HepG2 (cell line): ENCODE data around the gene THOC6. TPM values are rescaled to one million over a fixed set of nuclear protein-coding genes. Genes with fewer than 3 reads are reported as not detected.

Experiments
- AFF4 ChIP-seq: sonication (generic); formaldehyde crosslinking; IDR thresholded peaks from 2 replicates; pipeline ENCODE4 v1.4.0; 2020; ENCODE audit warnings: missing genetic modification reagents
- BRD4 ChIP-seq: sonication (generic); formaldehyde crosslinking; IDR thresholded peaks from 2 replicates; pipeline ENCODE4 v1.4.0; 2020; ENCODE audit warnings: missing genetic modification reagents
- NAIF1 ChIP-seq: sonication (generic); formaldehyde crosslinking; IDR thresholded peaks from 2 replicates; pipeline ENCODE4 v1.5.0; 2020; ENCODE audit warnings: mild to moderate bottlenecking, missing genetic modification reagents, borderline replicate concordance
- TP53 ChIP-seq: sonication (generic); formaldehyde crosslinking; conservative IDR thresholded peaks from 2 replicates; pipeline ENCODE4 v1.4.0; 2020; ENCODE audit warnings: missing genetic modification reagents
- ZBTB38 ChIP-seq: sonication (generic); formaldehyde crosslinking; IDR thresholded peaks from 2 replicates; pipeline ENCODE4 v1.5.1; 2020; ENCODE audit warnings: mild to moderate bottlenecking, missing genetic modification reagents
- ZNF121 ChIP-seq: sonication (generic); formaldehyde crosslinking; IDR thresholded peaks from 2 replicates; pipeline ENCODE4 v1.5.0; 2020; ENCODE audit warnings: mild to moderate bottlenecking, missing genetic modification reagents
- ZNF282 ChIP-seq: fragments of 450-650 bp; IDR thresholded peaks from 2 replicates; pipeline ENCODE4 v1.6.1; 2018; ENCODE audit not compliant: partially characterized antibody
- ZNF33B ChIP-seq: sonication (generic); formaldehyde crosslinking; IDR thresholded peaks from 2 replicates; pipeline ENCODE4 v1.5.1; 2020; ENCODE audit warnings: mild to moderate bottlenecking, missing genetic modification reagents
- ZNF567 ChIP-seq: sonication (generic); formaldehyde crosslinking; IDR thresholded peaks from 2 replicates; pipeline ENCODE4 v1.8.1; 2023; ENCODE audit warnings: mild to moderate bottlenecking, missing genetic modification reagents, borderline replicate concordance
- ZNF597 ChIP-seq: sonication (generic); formaldehyde crosslinking; IDR thresholded peaks from 2 replicates; pipeline ENCODE4 v1.5.0; 2020; ENCODE audit warnings: missing genetic modification reagents
- ZNF652 ChIP-seq: IDR thresholded peaks from 2 replicates; pipeline ENCODE4 v1.6.1; 2016; ENCODE audit warnings: low read depth, borderline replicate concordance
- ZNF703 ChIP-seq: sonication (generic); formaldehyde crosslinking; IDR thresholded peaks from 2 replicates; pipeline ENCODE4 v1.5.1; 2020; ENCODE audit warnings: missing genetic modification reagents, mild to moderate bottlenecking, moderate library complexity, borderline replicate concordance
- polyA plus RNA-seq, 8 experiments: library from polyadenylated mRNA; depleted of rRNA in 3 of 8; stranded (reverse) in 7 of 8; unstranded in 1 of 8; fragments of >200 nt; fragmentation: Illumina TruSeq in 4 of 8; extraction: Trizol in 4 of 8; gene quantifications; 2 replicates each; pipeline versions ENCODE4 v1.2.1 to v1.2.3, GENCODE V29; 2011 to 2016; ENCODE audit warnings: low read depth in 4 of 8, missing spikeins in 1 of 8, mixed read lengths in 1 of 8; ENCODE audit not compliant: insufficient read depth in 1 of 8
- total RNA-seq, 5 experiments: library from RNA; depleted of rRNA; stranded (reverse); fragments of >200 nt; fragmentation: Illumina TruSeq; extraction: Trizol; gene quantifications; 2 replicates each; pipeline ENCODE4 v1.2.3, GENCODE V29; 2016; ENCODE audit warnings: low read depth in 1 of 5
- TF ChIP-seq, protein P1 (sequence below): fragments of 450-650 bp; IDR thresholded peaks from 2 replicates; pipeline ENCODE4 v1.6.1; 2016
- TF ChIP-seq, protein P2 (sequence below): IDR thresholded peaks from 2 replicates; pipeline ENCODE4 v1.6.1; 2016; ENCODE audit warnings: control low read depth
- TF ChIP-seq, protein P3 (sequence below): sonication (generic); formaldehyde crosslinking; IDR thresholded peaks from 2 replicates; pipeline ENCODE4 v1.5.0; 2020; ENCODE audit warnings: mild to moderate bottlenecking, missing genetic modification reagents
- TF ChIP-seq, protein P4 (sequence below): sonication (generic); formaldehyde crosslinking; IDR thresholded peaks from 2 replicates; pipeline ENCODE4 v1.5.1; 2020; ENCODE audit warnings: mild to moderate bottlenecking, moderate library complexity, missing genetic modification reagents

THOC6 gene
- total and polyA plus RNA-seq, 2 of the 13 experiments (the other 11 are each of a cell fraction or from before 2014, with no cell fraction given), result 32.1 to 37.0 TPM

- no peak for TF ChIP-seq TP53 (CRISPR knock-in tag)
- no peak for TF ChIP-seq ZNF703 (CRISPR knock-in tag)
- TF ChIP-seq, protein P1, sequence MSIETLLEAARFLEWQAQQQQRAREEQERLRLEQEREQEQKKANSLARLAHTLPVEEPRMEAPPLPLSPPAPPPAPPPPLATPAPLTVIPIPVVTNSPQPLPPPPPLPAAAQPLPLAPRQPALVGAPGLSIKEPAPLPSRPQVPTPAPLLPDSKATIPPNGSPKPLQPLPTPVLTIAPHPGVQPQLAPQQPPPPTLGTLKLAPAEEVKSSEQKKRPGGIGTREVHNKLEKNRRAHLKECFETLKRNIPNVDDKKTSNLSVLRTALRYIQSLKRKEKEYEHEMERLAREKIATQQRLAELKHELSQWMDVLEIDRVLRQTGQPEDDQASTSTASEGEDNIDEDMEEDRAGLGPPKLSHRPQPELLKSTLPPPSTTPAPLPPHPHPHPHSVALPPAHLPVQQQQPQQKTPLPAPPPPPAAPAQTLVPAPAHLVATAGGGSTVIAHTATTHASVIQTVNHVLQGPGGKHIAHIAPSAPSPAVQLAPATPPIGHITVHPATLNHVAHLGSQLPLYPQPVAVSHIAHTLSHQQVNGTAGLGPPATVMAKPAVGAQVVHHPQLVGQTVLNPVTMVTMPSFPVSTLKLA, result peak; percentile 47; the same call in 1 of the 2 replicates
- TF ChIP-seq ZBTB38, result peak; percentile 75; the same call in 1 of the 2 replicates
- TF ChIP-seq, protein P2, sequence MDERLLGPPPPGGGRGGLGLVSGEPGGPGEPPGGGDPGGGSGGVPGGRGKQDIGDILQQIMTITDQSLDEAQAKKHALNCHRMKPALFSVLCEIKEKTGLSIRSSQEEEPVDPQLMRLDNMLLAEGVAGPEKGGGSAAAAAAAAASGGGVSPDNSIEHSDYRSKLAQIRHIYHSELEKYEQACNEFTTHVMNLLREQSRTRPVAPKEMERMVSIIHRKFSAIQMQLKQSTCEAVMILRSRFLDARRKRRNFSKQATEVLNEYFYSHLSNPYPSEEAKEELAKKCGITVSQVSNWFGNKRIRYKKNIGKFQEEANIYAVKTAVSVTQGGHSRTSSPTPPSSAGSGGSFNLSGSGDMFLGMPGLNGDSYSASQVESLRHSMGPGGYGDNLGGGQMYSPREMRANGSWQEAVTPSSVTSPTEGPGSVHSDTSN (CRISPR knock-in tag), result peak; percentile 88
- TF ChIP-seq ZNF652, result no peak
- TF ChIP-seq ZNF597 (CRISPR knock-in tag), result no peak
- TF ChIP-seq, protein P3, sequence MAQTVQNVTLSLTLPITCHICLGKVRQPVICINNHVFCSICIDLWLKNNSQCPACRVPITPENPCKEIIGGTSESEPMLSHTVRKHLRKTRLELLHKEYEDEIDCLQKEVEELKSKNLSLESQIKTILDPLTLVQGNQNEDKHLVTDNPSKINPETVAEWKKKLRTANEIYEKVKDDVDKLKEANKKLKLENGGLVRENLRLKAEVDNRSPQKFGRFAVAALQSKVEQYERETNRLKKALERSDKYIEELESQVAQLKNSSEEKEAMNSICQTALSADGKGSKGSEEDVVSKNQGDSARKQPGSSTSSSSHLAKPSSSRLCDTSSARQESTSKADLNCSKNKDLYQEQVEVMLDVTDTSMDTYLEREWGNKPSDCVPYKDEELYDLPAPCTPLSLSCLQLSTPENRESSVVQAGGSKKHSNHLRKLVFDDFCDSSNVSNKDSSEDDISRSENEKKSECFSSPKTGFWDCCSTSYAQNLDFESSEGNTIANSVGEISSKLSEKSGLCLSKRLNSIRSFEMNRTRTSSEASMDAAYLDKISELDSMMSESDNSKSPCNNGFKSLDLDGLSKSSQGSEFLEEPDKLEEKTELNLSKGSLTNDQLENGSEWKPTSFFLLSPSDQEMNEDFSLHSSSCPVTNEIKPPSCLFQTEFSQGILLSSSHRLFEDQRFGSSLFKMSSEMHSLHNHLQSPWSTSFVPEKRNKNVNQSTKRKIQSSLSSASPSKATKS, result no peak
- TF ChIP-seq ZNF567 (CRISPR knock-in tag), result no peak
- TF ChIP-seq ZNF121 (CRISPR knock-in tag), result no peak
- TF ChIP-seq AFF4 (CRISPR knock-in tag), result no peak
- TF ChIP-seq ZNF33B (CRISPR knock-in tag), result no peak
- TF ChIP-seq NAIF1 (CRISPR knock-in tag), result no peak
- no peak for TF ChIP-seq ZNF282
- TF ChIP-seq, protein P4, sequence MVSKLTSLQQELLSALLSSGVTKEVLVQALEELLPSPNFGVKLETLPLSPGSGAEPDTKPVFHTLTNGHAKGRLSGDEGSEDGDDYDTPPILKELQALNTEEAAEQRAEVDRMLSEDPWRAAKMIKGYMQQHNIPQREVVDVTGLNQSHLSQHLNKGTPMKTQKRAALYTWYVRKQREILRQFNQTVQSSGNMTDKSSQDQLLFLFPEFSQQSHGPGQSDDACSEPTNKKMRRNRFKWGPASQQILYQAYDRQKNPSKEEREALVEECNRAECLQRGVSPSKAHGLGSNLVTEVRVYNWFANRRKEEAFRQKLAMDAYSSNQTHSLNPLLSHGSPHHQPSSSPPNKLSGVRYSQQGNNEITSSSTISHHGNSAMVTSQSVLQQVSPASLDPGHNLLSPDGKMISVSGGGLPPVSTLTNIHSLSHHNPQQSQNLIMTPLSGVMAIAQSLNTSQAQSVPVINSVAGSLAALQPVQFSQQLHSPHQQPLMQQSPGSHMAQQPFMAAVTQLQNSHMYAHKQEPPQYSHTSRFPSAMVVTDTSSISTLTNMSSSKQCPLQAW, result peak; percentile 72; the same call in 1 of the 2 replicates
- TF ChIP-seq BRD4 (CRISPR knock-in tag), result no peak
These were observed 20.1 kb upstream of the THOC6 start (continued) for GRCh38 chr16:3003582-3004270.
